ENCODE results near the gene C13orf42.

GRCh38 chr13:51043310-51043709, 67.8 kb downstream of the C13orf42 start:
- TF ChIP-seq EP300 (IDR thresholded peaks at IDR 0.05; ENCODE audit: low read depth) (no peak), POLR2A (IDR thresholded peaks at IDR 0.05) (no peak), POLR2AphosphoS5 (IDR thresholded peaks at IDR 0.05) (no peak)
- TF ChIP-seq, protein P1, sequence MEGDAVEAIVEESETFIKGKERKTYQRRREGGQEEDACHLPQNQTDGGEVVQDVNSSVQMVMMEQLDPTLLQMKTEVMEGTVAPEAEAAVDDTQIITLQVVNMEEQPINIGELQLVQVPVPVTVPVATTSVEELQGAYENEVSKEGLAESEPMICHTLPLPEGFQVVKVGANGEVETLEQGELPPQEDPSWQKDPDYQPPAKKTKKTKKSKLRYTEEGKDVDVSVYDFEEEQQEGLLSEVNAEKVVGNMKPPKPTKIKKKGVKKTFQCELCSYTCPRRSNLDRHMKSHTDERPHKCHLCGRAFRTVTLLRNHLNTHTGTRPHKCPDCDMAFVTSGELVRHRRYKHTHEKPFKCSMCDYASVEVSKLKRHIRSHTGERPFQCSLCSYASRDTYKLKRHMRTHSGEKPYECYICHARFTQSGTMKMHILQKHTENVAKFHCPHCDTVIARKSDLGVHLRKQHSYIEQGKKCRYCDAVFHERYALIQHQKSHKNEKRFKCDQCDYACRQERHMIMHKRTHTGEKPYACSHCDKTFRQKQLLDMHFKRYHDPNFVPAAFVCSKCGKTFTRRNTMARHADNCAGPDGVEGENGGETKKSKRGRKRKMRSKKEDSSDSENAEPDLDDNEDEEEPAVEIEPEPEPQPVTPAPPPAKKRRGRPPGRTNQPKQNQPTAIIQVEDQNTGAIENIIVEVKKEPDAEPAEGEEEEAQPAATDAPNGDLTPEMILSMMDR (IDR thresholded peaks at IDR 0.05) = no peak
